ENCODE data around the gene ATXN1.

ATXN1 gene

DNA sequence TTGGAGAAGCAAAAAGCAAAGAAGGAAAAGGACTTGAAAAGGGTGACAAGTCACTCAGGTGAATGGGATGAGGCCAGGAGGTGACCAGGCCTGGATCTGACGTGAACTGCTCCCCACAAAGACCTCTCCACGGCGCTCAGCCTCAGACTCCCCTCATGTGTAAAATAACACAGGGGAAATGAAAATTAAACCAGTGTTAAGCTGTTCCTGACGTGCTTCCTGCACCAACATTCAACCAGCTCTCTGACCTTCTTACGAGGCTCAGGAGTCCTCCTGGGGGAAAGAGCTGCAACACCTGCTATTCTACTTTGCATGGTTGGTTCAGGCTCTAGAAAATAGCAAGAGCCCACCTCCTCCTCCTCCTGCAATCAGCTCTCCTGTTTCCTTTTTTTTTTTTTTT, 256.7 kb downstream of the ATXN1 start:
- no peak for DNase-seq (ENCODE audit: low read depth)
- no peak overlapping the region for H3K4me3 ChIP-seq (ENCODE audit: low read depth, low read length)
- TF ChIP-seq, protein P1, sequence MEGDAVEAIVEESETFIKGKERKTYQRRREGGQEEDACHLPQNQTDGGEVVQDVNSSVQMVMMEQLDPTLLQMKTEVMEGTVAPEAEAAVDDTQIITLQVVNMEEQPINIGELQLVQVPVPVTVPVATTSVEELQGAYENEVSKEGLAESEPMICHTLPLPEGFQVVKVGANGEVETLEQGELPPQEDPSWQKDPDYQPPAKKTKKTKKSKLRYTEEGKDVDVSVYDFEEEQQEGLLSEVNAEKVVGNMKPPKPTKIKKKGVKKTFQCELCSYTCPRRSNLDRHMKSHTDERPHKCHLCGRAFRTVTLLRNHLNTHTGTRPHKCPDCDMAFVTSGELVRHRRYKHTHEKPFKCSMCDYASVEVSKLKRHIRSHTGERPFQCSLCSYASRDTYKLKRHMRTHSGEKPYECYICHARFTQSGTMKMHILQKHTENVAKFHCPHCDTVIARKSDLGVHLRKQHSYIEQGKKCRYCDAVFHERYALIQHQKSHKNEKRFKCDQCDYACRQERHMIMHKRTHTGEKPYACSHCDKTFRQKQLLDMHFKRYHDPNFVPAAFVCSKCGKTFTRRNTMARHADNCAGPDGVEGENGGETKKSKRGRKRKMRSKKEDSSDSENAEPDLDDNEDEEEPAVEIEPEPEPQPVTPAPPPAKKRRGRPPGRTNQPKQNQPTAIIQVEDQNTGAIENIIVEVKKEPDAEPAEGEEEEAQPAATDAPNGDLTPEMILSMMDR (IDR thresholded peaks at IDR 0.05; ENCODE audit: low read depth, low read length, missing control alignments) = no peak

- H3K4me3 ChIP-seq (ENCODE audit: low read depth, low read length) = no peak overlapping the region
- TF ChIP-seq, protein P1 (IDR thresholded peaks at IDR 0.05; ENCODE audit: low read depth, low read length, missing control alignments) = no peak
- peak; percentile 81 for DNase-seq (ENCODE audit: low read depth)
These were observed 257.3 kb downstream of the ATXN1 start for GRCh38 chr6:16503970-16504415.

GRCh38 chr6:16503241-16503775, 258.0 kb downstream of the ATXN1 start:
- H3K4me3 ChIP-seq (ENCODE audit: low read depth, low read length) = no peak overlapping the region
- no peak for DNase-seq (ENCODE audit: low read depth)
- TF ChIP-seq, protein P1 (IDR thresholded peaks at IDR 0.05; ENCODE audit: low read depth, low read length, missing control alignments) = no peak

GRCh38 chr6:16498957-16499356, 262.3 kb downstream of the ATXN1 start:
- no peak for DNase-seq (ENCODE audit: low read depth)
- H3K4me3 ChIP-seq (ENCODE audit: low read depth, low read length) = no peak overlapping the region
- TF ChIP-seq, protein P1 (IDR thresholded peaks at IDR 0.05; ENCODE audit: low read depth, low read length, missing control alignments) = no peak

DNA sequence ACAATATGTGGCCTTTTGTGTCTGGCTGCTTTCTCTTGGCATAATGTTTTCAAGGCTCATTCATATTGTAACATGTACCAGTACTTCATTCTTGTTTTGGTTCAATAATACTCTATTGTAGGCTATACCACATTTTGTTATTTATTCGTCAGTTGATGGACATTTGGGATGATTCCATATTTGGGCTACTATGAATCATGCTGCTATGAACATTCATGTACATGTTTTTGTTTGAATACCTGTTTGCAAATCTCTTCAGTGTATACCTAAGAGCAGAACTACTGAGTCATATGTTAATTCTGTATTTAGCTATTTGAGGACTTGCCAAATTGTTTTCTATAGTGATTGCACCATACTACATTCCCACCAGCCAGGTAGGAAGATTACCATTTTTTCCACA, 263.0 kb downstream of the ATXN1 start:
- no peak for DNase-seq (ENCODE audit: low read depth)
- TF ChIP-seq, protein P1 (IDR thresholded peaks at IDR 0.05; ENCODE audit: low read depth, low read length, missing control alignments) = no peak

DNA sequence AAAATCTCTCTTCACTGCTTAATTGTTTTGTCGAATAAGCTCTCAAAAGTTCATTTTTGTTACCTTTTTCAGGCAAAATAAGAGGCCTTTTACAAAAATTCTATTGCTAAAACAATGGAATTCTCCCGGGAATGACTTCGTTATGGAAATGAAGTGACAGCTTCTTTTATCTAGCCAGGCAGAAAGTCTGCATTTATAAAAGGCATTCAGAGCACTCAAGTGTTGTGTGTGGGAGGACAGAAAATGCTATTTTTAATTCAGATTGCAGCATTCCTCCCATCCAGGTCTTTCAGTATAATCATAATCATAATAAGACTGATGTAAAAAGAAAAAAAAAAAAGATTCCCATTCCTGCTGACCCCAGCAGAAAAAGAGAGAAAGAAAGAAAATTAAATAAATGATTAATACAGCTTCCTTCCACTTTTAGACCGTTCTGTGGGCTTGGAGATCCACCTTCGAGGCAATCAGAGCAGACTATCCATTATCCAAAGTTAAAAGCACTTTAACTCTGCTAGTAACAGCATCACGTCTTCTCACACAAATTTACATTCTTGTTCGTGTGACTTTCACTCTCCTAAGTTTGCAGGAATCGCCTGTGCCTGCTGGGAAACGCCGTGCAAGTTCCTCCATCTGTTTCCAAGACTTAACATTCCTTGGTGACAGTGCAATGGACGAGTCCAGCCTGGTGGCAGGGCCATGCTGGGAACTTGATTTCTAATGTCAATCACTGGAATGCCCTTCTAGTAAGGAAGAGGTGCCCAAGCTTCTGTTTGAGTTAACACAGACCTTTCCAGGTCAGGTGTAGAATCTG, 264.1 kb downstream of the ATXN1 start:
- no peak for DNase-seq (ENCODE audit: low read depth)
- H3K4me3 ChIP-seq (ENCODE audit: low read depth, low read length) = no peak overlapping the region
- TF ChIP-seq, protein P1 (IDR thresholded peaks at IDR 0.05; ENCODE audit: low read depth, low read length, missing control alignments) = no peak

More for the DNA sequence above, 263.0 kb downstream of the ATXN1 start:
- no peak overlapping the region for H3K4me3 ChIP-seq (ENCODE audit: low read depth, low read length)
